Coronary artery (tissue), 2 donors: ENCODE measurements around the gene PGAP2.

Experiments used
- DNase-seq: peaks from one replicate; pipeline ENCODE4 v3.0.0-alpha.2; 2017; ENCODE audit warnings: low spot score
- H3K27ac ChIP-seq, 2 donors: fragments of 200-600 bp; sonication (generic); one replicate each; pipeline ENCODE4 v1.5.1; 2016 to 2019
- H3K4me3 ChIP-seq: fragments of 200-600 bp; sonication (generic); 2 replicates; pipeline ENCODE4 v1.5.1; 2016; ENCODE audit warnings: mild to moderate bottlenecking, moderate library complexity
- TF ChIP-seq, protein P1 (sequence below): fragments of 200-600 bp; sonication (generic); IDR thresholded peaks from one replicate; pipeline ENCODE4 v1.5.1; 2019; ENCODE audit warnings: antibody characterized with exemption

PGAP2 gene

DNA sequence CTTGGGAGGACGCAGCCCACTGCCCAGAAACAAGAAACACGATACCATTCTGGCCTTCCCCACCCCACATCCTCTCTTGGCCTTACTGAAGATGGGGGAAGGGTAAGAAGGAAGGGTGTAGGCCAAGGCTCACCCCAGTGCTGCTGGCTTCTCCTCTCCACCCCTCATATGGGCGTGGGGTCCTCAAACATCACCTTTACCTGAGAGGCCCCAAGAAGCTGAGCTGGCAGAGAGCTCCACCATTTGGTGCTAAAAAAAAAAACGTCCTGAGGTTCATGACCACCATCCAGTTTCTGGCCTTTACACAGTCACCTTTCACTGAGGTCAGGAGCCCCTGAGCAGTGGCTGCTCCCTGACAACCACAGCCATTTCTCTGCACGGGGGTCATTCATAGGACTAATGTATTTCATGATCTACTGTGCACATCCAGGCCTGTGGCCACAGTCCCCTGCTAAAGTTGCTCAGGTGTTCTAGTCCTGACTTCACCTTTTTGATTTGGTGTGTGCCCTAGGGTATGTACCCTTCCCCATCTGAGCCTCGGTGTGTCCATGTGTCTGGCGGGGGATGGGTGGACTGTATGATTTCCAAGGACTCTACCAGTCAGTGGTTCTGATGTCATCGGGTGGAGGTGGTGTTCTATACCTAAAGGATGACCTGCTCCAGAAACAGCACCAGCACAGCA lies 17.3 kb downstream of the PGAP2 start:
- Histone ChIP-seq H3K27ac (no peak overlapping the region), H3K4me3 (no peak overlapping the region)
- no peak for DNase-seq
- TF ChIP-seq, protein P1, sequence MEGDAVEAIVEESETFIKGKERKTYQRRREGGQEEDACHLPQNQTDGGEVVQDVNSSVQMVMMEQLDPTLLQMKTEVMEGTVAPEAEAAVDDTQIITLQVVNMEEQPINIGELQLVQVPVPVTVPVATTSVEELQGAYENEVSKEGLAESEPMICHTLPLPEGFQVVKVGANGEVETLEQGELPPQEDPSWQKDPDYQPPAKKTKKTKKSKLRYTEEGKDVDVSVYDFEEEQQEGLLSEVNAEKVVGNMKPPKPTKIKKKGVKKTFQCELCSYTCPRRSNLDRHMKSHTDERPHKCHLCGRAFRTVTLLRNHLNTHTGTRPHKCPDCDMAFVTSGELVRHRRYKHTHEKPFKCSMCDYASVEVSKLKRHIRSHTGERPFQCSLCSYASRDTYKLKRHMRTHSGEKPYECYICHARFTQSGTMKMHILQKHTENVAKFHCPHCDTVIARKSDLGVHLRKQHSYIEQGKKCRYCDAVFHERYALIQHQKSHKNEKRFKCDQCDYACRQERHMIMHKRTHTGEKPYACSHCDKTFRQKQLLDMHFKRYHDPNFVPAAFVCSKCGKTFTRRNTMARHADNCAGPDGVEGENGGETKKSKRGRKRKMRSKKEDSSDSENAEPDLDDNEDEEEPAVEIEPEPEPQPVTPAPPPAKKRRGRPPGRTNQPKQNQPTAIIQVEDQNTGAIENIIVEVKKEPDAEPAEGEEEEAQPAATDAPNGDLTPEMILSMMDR, result no peak

DNA sequence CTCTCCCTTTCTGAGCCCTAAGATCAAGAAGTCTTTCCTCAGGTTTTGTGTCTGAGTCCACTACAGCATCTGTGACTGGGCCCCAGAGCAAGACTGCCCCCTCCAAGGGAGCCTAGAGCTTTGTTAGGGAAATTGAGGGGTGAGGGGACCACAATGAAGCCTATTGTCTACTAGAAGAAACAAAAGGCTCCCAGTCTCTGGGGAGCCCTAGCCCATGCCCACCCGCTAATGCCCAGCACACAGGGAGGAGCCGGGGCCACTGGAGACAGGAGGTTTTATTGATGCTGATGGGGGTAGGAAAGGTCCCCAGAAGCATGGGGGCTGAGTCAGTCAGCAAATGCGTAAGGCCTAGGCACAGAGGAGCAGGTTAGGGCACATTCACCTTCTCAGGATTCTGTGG lies 18.4 kb downstream of the PGAP2 start:
- H3K27ac ChIP-seq, result no peak overlapping the region
- H3K4me3 ChIP-seq, result no peak overlapping the region
- TF ChIP-seq, protein P1, result no peak
- DNase-seq, result no peak

DNA sequence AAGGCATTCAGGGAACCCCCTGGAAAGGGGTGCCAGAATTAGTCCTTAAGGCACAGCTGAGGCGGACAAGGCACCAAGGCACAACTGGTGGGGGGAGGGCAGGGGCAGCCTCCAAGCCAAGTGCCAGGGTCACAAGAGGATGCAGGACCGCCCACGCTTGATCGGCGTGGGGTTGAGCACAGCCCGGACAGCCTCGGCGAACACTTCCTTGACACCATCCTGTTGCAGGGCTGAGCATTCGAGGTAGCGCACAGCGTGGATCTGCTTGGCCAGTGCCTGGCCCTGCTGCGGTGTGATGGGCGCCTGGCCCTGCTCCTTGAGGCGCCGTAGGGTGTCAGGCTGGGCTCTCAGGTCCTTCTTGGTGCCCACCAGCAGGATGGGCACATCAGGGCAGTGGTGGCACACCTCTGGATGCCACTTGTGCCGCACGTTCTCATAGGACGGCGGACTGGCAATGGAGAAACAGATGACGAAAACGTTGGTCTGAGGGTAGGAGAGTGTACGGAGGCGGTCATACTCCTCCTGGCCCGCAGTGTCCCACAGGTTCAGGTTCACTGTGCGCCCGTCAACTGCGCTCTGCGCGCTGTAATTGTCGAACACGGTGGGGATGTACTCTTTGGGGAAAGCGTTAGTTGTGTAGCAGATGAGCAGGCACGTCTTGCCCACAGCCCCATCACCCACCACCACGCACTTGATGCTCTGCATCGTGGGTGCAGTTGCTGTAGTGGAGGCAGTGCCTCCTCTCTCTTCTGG lies 19.2 kb downstream of the PGAP2 start:
- Histone ChIP-seq H3K4me3 (no peak overlapping the region), H3K27ac (no peak overlapping the region)
- TF ChIP-seq, protein P1, result no peak
- no peak for DNase-seq

DNA sequence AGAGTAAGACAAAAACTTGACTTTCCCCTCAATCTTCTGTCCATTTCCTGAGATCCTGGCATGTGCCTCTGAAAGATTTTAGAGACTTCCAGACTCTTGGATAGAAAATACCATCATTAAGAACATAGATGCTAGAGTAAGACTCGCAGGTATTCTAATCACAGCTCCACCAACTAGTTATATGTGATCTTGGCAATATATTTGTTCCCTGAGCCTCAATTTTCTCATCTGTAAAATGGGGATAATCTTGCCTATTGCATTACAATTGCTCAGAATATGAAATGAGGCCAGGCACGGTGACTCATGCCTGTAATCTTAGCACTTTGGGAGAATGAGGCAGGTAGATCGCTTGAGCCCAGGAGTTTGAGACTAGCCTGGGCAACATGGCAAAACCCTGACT lies 21.7 kb downstream of the PGAP2 start:
- no peak overlapping the region for H3K27ac ChIP-seq
- H3K4me3 ChIP-seq, result no peak overlapping the region
- TF ChIP-seq, protein P1, result no peak
- no peak for DNase-seq

DNA sequence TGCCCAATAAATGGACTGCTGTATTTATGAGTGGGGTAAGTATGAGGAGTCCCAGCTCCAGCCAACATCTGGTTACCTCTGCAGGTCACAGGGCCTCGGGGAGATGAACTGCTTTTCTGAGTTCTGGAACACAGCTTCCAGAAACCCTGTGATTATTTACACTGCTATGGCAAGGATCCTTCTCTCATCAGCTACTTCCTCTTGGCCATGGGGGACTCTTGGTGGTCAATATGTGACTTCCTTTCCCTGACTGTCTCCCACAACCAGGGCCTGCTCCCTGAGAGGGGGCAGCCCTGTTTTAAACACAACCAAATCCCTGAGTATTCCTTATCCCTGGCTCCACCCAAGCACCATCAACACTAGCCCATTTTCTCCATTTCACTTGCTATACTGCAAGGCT lies 22.4 kb downstream of the PGAP2 start:
- no peak for DNase-seq
- no peak overlapping the region for H3K4me3 ChIP-seq
- TF ChIP-seq, protein P1, result no peak
- peak overlapping the region in 1 of 2 donors; percentile 40 for H3K27ac ChIP-seq

DNA sequence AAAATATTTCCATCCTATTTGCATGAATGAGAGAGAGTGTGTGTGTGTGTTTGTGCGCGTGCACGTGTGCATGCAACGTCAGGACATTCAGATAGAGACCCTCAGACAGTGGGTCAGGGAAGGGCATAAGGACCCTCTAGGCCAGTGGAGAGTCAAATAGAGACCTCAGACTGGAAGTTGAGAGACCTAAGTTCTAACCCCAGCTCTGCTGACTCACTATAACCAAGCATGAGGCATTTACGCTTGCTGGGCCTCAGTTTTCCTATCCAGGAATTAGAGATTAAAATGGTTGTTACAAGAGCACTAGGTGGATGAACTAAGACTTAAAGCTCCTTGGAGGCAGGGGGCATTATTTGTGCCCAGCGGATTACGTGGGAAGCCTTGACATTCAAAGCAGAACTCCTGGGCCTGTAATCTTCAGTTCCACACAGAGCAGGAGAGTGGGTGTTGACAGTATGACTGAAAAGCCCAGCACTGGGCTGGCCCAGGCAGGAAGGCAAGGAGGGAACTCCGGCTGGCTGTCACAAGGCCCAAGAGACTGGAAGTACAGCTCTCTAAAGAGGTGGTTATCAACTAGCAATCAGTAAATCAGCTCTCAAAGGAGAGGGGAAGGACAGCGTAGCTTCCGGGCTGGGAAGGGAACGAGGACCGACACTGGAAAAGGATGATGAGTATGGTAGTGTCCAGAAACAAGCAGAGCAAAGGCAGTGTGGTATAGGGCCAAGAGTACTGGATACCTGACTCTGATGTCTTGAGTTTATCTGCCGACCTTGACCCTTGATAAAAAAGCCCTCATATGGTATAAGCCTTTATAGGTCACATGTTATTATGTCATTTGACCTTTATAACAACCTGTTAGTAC lies 23.2 kb downstream of the PGAP2 start:
- H3K27ac ChIP-seq, result peak overlapping the region in 1 of 2 donors; percentile 40
- DNase-seq, result no peak
- TF ChIP-seq, protein P1, result no peak
- no peak overlapping the region for H3K4me3 ChIP-seq
